ENCODE data around the gene SCAND1. TPM values are rescaled to one million over a fixed set of nuclear protein-coding genes. Genes with fewer than 3 reads are reported as not detected.
"Not testable (repeated sequence)": the region's sequence is repeated elsewhere in the genome, so short reads cannot be mapped to it uniquely, and the experiment has no call there.

The SCAND1 gene
- total RNA-seq, 2 donors from 2014 or later, result 25.8 to 37.1 TPM

- Mint-ChIP-seq H3K9me3 (no peaks in the 10 kb centered on the region), H3K27ac (no peak overlapping the region), H3K36me3 (no peaks in the 10 kb centered on the region)
- ATAC-seq, result no peak
- no peak for DNase-seq (ENCODE audit: low spot score in 2 of 2)
Observed at GRCh38 chr20:35972462-35972861, 18.2 kb upstream of the SCAND1 start.

GRCh38 chr20:35971981-35972380 lies 17.7 kb upstream of the SCAND1 start:
- ATAC-seq, result no peak
- Mint-ChIP-seq H3K9me3 (no peaks in the 10 kb centered on the region), H3K27ac (no peak overlapping the region), H3K36me3 (no peaks in the 10 kb centered on the region)
- DNase-seq (ENCODE audit: low spot score in 2 of 2), result no peak

GRCh38 chr20:35968930-35969329 lies 14.6 kb upstream of the SCAND1 start:
- Mint-ChIP-seq H3K27ac (no peak overlapping the region), H3K36me3 (no peaks in the 10 kb centered on the region), H3K9me3 (no peaks in the 10 kb centered on the region)
- no peak for ATAC-seq
- DNase-seq (ENCODE audit: low spot score in 2 of 2), result no peak

DNA sequence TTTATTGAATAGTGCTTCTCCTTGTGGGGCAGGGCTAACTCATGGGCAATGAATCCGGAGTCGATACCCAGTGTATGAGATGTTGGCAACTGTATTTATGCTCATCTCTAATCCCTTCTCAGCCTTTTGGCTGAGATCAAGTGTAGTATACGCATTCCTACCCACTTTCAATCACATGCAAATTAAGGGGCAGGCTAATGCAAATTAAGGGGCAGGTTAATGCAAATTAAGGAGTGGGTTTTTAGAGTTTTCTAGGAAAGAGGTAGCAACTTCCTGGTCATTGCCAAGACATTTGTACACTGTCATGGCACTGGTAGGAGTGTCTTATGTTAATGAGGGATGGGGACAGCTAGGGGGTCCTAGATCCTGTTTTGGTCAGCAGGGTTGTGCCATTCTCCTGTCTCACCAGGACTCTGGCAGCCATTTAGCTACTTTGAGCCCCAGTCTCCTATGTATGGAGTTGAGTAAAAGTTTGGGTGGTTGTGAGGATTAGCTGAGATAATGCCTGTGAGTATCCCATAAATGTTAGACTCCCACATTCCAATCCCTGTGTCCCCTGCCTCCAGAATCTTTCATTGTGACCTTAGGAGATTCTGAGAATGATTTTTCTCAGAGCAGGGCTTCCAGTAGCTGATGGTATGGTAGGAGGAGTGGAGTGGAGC lies 13.8 kb upstream of the SCAND1 start, which contains the start of gene CNBD2:
TSS of gene CNBD2 (plus strand) at position 612 of the 662 bp plus-strand sequence. CDS start 173 bp downstream, outside the sequence.
- no peaks in the 10 kb centered on the region for H3K9me3 Mint-ChIP-seq
- DNase-seq (ENCODE audit: low spot score in 2 of 2) (no peak), ATAC-seq (no peak)
- H3K27ac Mint-ChIP-seq, result no peak within 1 kb of the TSS
- no peaks in the 10 kb centered on the region for H3K36me3 Mint-ChIP-seq

DNA sequence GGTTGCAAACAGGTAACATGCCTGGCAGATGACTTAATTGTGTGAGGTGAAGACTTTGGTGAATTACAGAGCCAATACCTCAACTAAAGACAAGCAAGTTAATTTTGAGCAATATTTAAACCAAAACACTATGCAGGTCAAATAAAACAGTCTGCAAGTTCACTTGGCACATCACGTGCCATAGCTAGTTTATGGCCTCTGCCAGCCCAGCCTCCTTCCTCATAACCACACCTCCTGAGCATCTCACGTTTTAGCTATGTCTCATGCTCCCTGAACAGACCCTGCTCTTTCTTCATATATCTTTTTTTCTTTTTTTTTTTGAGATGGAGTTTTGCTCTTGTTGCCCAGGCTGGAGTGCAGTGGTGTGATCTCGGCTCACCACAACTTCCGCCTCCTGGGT lies 9.6 kb upstream of the SCAND1 start:
- peaks cover 0 to 7% of the 10 kb centered on the region in 2 donors for H3K9me3 Mint-ChIP-seq
- H3K36me3 Mint-ChIP-seq, result peaks cover 0 to 7% of the 10 kb centered on the region in 2 donors
- no peak overlapping the region for H3K27ac Mint-ChIP-seq
- ATAC-seq, result no peak
- no peak for DNase-seq (ENCODE audit: low spot score in 2 of 2)

DNA sequence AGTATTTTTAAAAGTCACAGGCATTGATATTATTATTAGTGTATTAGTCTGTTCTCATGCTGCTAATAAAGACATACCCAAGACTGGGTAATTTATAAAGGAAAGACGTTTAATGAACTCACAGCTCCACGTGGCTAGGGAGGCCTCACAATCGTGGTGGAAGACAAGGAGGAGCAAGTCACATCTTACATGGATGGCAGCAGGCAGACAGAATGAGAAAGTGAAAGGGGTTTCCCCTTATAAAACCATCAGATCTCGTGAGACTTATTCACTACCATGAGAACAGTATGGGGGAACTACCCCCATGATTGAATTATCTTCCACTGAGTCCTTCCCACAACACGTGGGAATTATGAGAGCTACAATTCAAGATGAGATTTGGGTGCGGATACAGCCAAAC lies 5.0 kb upstream of the SCAND1 start:
- ATAC-seq; DNase-seq (ENCODE audit: low spot score in 2 of 2); H3K9me3 Mint-ChIP-seq; H3K27ac Mint-ChIP-seq: not testable (repeated sequence)
- peaks cover 5 to 15% of the 10 kb centered on the region in 2 donors for H3K36me3 Mint-ChIP-seq

DNA sequence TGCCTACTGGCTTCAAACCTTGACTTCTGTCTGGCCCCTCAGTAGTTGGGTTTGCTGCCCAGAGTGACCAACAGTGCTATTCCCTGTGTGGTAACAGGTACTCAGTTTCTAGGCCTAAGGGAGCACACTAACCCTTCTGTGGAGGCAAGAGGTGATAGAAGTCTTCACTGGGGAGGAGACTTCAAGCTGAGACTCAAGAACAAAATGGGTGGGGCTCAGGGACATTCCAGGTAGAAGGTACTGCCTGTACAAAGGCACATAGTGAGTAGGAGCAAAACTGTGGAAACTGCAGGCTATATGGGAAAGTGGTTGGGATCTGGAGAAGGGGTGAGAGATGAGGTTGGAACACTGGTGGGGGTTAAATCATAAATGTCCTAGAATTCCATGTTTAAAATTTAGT lies 2.3 kb upstream of the SCAND1 start:
- ATAC-seq (no peak), DNase-seq (ENCODE audit: low spot score in 2 of 2) (no peak)
- Mint-ChIP-seq H3K36me3 (peaks cover 19 to 25% of the 10 kb centered on the region in 2 donors), H3K9me3 (peaks cover 0 to 7% of the 10 kb centered on the region in 2 donors), H3K27ac (no peak overlapping the region)

GRCh38 chr20:35954907-35955251 lies 577 bp upstream of the SCAND1 start:
- ATAC-seq (peak in 1 of 2 donors; percentile 0), DNase-seq (ENCODE audit: low spot score in 2 of 2) (no peak)
- peaks cover 19 to 25% of the 10 kb centered on the region in 2 donors for H3K36me3 Mint-ChIP-seq
- H3K27ac Mint-ChIP-seq, result peak overlapping the region; percentile 97 to 99
- H3K9me3 Mint-ChIP-seq, result peaks cover 0 to 7% of the 10 kb centered on the region in 2 donors

GRCh38 chr20:35953387-35954199 lies 709 bp downstream of the SCAND1 start:
- DNase-seq (ENCODE audit: low spot score in 2 of 2) (peak; percentile 67 to 82), ATAC-seq (peak; percentile 19 to 27)
- Mint-ChIP-seq H3K27ac (peak overlapping the region; percentile 97 to 99), H3K36me3 (peaks cover 15 to 19% of the 10 kb centered on the region in 2 donors), H3K9me3 (no peaks in the 10 kb centered on the region)

GRCh38 chr20:35952480-35953386 lies 1.6 kb downstream of the SCAND1 start:
- H3K27ac Mint-ChIP-seq, result peak overlapping the region; percentile 97 to 98
- H3K9me3 Mint-ChIP-seq, result no peaks in the 10 kb centered on the region
- no peak for DNase-seq (ENCODE audit: low spot score in 2 of 2)
- peaks cover 15 to 19% of the 10 kb centered on the region in 2 donors for H3K36me3 Mint-ChIP-seq
- no peak for ATAC-seq

- Mint-ChIP-seq H3K27ac (peak overlapping the region; percentile 97 to 98), H3K36me3 (peaks cover 15 to 19% of the 10 kb centered on the region in 2 donors)
- not testable (repeated sequence) for ATAC-seq; DNase-seq (ENCODE audit: low spot score in 2 of 2); H3K9me3 Mint-ChIP-seq
Observed at GRCh38 chr20:35952080-35952479, 2.2 kb downstream of the SCAND1 start.

DNA sequence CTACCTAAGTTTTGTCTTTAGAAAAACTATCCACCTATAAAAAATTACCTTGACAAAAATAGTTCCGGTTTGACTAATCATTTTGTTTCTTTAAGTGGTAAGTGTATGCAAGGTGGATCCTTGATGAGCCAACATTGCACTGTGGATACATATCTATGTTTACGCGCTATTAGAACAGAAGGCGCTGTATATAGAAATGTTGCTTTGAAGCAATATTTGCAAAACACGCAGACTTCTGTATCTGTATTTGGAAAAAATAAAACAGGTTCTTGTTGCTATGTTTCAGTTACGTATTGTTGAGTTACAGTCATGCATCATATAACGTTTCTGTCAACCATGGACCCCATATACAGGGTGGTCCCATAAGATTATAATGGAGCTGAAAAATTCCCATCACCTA lies 4.2 kb downstream of the SCAND1 start:
- H3K27ac Mint-ChIP-seq, result no peak overlapping the region

DNA sequence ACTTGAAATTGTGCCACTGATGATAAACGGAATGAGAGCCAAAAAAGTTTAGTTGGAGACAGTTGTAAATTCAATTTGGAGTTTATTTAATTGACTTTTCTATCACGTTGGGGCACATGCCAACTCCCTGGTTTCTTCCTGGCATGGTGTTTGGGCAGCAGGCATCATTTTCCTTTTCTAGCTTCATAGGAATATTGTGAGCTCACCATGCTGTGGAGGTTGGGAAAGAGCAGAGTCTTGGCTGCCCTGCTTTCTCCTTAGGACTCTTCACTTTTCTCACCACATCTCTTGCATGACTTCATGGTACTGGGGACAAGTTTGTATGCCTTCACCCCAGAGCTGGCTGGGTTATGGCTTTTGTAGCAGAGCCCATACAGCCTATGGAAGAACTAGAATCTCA lies 6.4 kb downstream of the SCAND1 start:
- ATAC-seq, result no peak
- H3K36me3 Mint-ChIP-seq, result peaks cover 7% of the 10 kb centered on the region in 2 donors

More for the DNA sequence above, 4.2 kb downstream of the SCAND1 start:
- DNase-seq (ENCODE audit: low spot score in 2 of 2) (no peak), ATAC-seq (no peak)
- Mint-ChIP-seq H3K36me3 (peaks cover 15 to 19% of the 10 kb centered on the region in 2 donors), H3K9me3 (no peaks in the 10 kb centered on the region)

DNA sequence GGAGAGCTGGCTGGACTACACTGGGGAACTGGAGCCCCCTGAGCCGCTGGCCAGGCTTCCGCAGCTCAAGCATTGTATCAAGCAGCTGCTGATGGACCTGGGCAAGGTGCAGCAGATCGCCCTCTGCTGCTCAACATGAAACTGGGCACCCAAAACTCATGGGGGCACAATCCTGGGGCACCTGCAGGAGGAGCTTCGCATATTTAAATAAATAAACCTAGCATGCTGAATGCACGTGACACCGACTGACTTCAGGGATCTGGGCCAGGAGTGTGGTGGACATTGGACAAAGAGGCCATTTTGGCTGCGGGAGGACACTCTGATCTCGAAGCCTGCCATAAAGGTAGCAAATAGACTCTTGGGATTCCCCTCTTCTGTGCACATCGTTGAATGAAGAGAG lies 6.8 kb downstream of the SCAND1 start:
- H3K36me3 Mint-ChIP-seq, result peaks cover 3% of the 10 kb centered on the region in 2 donors

More for the DNA sequence above, 6.4 kb downstream of the SCAND1 start:
- no peaks in the 10 kb centered on the region for H3K9me3 Mint-ChIP-seq
- H3K27ac Mint-ChIP-seq, result peak overlapping the region in 1 of 2 donors; percentile 48
- no peak for DNase-seq (ENCODE audit: low spot score in 2 of 2)

DNA sequence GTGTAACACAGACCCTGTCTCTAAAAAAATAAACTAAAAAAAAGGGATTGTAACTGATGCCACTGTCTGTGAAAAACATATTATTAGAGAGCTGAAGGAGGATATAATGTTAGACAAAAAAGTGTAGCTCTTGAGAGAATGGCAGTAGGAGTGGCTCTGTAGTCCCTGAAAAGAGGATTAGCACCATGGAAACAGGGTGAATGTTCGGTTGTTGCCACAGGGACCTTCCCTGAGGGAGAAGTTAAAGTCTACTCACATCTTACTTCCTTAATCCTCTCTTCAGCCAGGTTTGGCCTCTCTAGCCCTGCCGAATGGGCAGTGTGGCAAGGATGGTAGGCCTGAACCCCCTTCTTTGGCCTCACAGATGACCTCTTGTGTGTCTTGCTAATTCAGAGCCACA lies 12.1 kb downstream of the SCAND1 start:
- no peak for ATAC-seq
- H3K9me3 Mint-ChIP-seq, result no peaks in the 10 kb centered on the region
- DNase-seq (ENCODE audit: low spot score in 2 of 2), result peak in 1 of 2 donors; percentile 3
- peak overlapping the region; percentile 51 to 86 for H3K27ac Mint-ChIP-seq
- H3K36me3 Mint-ChIP-seq, result no peaks in the 10 kb centered on the region

More for the DNA sequence above, 6.8 kb downstream of the SCAND1 start:
- ATAC-seq (peak; percentile 26 to 52), DNase-seq (ENCODE audit: low spot score in 2 of 2) (peak in 1 of 2 donors; percentile 36)
- no peaks in the 10 kb centered on the region for H3K9me3 Mint-ChIP-seq
- peak overlapping the region in 1 of 2 donors; percentile 48 for H3K27ac Mint-ChIP-seq

DNA sequence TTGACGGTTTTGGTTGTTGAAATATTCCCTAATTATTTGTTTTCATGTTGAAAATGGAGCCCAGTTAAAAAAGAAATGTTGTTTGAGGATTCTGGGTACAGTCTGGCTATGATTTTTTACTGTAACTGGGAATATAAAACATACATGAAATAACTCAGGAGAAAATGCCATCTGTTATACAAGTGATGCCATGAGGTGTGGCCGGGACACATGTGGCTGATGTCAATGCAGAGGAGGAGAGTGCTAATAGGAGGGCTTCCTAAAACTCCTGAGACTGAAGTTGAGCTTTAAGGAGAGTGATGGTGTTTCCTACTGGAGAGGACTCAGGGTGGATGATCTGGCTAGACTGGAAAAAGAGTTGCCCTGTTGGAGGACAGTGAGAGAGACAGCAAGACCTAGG lies 12.7 kb downstream of the SCAND1 start:
- Mint-ChIP-seq H3K27ac (peak overlapping the region; percentile 47 to 51), H3K36me3 (no peaks in the 10 kb centered on the region), H3K9me3 (no peaks in the 10 kb centered on the region)
- DNase-seq (ENCODE audit: low spot score in 2 of 2), result no peak
- no peak for ATAC-seq
